ENCODE results near the gene CAPN9.

DNA sequence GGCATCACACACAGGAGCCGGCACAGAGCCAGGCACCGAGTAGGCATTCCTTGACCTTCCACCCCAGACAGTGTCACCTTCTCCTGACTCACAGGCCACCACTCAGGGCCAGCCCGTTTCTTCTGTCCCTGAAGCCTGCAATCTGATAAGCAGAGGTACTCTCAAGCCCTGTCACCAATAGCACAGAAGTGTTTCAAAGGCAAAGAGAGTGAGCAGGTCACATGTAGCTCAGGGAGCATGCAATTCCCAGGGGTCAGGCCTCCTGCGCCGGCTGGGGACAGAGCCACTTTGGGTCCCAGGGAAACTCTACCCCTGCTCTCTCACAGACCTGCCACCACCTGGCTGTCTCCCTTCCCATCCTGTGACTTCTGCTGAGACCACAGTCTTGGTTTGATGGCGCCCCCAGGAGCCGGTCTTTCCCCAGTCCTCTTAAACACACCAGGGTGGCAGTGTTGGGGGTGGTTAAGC, 13.2 kb downstream of the CAPN9 start:
- TF ChIP-seq, protein P1, sequence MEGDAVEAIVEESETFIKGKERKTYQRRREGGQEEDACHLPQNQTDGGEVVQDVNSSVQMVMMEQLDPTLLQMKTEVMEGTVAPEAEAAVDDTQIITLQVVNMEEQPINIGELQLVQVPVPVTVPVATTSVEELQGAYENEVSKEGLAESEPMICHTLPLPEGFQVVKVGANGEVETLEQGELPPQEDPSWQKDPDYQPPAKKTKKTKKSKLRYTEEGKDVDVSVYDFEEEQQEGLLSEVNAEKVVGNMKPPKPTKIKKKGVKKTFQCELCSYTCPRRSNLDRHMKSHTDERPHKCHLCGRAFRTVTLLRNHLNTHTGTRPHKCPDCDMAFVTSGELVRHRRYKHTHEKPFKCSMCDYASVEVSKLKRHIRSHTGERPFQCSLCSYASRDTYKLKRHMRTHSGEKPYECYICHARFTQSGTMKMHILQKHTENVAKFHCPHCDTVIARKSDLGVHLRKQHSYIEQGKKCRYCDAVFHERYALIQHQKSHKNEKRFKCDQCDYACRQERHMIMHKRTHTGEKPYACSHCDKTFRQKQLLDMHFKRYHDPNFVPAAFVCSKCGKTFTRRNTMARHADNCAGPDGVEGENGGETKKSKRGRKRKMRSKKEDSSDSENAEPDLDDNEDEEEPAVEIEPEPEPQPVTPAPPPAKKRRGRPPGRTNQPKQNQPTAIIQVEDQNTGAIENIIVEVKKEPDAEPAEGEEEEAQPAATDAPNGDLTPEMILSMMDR (IDR thresholded peaks at IDR 0.05) = no peak
- no peak for TF ChIP-seq EP300 (IDR thresholded peaks at IDR 0.05)
